ENCODE data around the gene IQGAP2.
"Not testable (repeated sequence)": the region's sequence is repeated elsewhere in the genome, so short reads cannot be mapped to it uniquely, and the experiment has no call there.

The IQGAP2 gene

DNA sequence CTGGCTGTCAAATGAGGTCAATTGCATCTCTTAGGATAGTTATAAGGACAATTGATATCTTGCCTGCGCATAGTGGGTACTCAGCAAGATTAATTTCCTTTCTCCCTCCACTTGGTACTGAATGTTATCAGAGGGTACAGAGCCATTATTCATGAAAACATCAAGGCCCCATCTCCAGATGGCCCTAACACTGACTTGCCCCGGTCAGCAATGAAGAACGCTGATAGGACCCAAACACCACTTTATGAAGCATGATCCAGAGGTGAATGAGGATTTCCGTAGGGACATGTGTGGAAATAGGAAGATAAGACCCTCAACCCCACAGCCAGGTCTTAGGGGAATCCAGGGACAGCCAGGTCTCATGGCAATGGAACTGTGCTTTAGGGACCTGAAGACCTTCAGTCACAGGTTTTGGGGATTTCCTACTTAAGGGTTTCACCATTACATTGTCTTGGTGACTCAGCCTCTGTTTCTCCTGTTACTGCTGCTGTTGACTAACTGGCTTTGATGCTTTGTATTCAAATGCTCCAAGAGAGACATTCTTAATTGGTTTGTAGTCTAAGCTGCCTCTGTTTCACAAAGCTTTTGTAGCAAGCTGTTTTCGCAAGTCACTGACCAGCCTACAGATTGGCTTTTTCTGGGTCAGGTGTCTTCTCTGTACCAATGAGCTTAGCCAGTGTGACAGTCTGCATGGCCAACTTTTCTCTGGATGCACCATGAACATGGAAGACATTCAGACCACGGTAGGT lies 35.3 kb upstream of the IQGAP2 start:
- Histone ChIP-seq H3K4me1 (ENCODE audit: control insufficient read depth, low read length) (peaks cover 63% of the 10 kb centered on the region), H3K4me2 (ENCODE audit: low read length) (no peak overlapping the region), H3F3A (ENCODE audit: control insufficient read depth, insufficient read depth) (no peaks in the 10 kb centered on the region), H3K79me2 (ENCODE audit: control insufficient read depth, low read length) (no peaks in the 10 kb centered on the region), H4K20me1 (ENCODE audit: control insufficient read depth, insufficient read depth, low read depth, low read length) (no peaks in the 10 kb centered on the region), H3K27ac (ENCODE audit: low read depth, low read length) (no peak overlapping the region), H3K9me2 (replicated peaks; ENCODE audit: control insufficient read depth, low read length) (no peaks in the 10 kb centered on the region), H3K4me3 (ENCODE audit: low read length) (no peak overlapping the region), H3K27me3 (ENCODE audit: control insufficient read depth, low read length) (no peaks in the 10 kb centered on the region), H3K36me3 (ENCODE audit: control insufficient read depth, low read length) (no peaks in the 10 kb centered on the region), H3K9me3 (ENCODE audit: control insufficient read depth, insufficient read depth, low read length) (no peaks in the 10 kb centered on the region)
- TF ChIP-seq EZH2phosphoT487 (IDR thresholded peaks at IDR 0.05; ENCODE audit: borderline replicate concordance, low read length) = no peak
- TF ChIP-seq, protein P1, sequence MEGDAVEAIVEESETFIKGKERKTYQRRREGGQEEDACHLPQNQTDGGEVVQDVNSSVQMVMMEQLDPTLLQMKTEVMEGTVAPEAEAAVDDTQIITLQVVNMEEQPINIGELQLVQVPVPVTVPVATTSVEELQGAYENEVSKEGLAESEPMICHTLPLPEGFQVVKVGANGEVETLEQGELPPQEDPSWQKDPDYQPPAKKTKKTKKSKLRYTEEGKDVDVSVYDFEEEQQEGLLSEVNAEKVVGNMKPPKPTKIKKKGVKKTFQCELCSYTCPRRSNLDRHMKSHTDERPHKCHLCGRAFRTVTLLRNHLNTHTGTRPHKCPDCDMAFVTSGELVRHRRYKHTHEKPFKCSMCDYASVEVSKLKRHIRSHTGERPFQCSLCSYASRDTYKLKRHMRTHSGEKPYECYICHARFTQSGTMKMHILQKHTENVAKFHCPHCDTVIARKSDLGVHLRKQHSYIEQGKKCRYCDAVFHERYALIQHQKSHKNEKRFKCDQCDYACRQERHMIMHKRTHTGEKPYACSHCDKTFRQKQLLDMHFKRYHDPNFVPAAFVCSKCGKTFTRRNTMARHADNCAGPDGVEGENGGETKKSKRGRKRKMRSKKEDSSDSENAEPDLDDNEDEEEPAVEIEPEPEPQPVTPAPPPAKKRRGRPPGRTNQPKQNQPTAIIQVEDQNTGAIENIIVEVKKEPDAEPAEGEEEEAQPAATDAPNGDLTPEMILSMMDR (IDR thresholded peaks at IDR 0.05; ENCODE audit: low read depth, low read length, poor library complexity, severe bottlenecking) = no peak

DNA sequence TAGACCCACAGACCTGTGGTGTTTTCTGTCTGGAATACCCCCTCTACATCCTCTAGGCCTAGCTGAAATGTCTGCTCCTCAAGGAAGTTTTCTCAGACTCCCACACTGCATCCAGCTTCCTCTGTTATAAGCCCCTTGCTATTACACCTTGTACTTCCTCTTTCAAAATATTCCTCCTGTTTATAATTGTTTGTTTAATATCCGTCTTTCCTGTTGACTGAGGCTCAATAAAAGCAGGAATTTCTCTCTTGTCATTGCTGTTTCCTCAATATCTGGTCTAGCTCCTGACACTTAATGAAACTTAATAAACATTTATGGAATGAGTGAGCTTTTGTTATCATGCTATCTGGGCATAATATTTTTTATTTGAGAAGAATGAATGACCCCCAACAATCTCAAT lies 34.1 kb upstream of the IQGAP2 start:
- no peaks in the 10 kb centered on the region for H3F3A ChIP-seq (ENCODE audit: control insufficient read depth, insufficient read depth)
- H3K27me3 ChIP-seq (ENCODE audit: control insufficient read depth, low read length) = no peaks in the 10 kb centered on the region
- H3K4me2 ChIP-seq (ENCODE audit: low read length) = no peak overlapping the region
- H3K79me2 ChIP-seq (ENCODE audit: control insufficient read depth, low read length) = no peaks in the 10 kb centered on the region
- no peak for TF ChIP-seq EZH2phosphoT487 (IDR thresholded peaks at IDR 0.05; ENCODE audit: borderline replicate concordance, low read length)
- TF ChIP-seq, protein P1 (IDR thresholded peaks at IDR 0.05; ENCODE audit: low read depth, low read length, poor library complexity, severe bottlenecking) = no peak
- H3K36me3 ChIP-seq (ENCODE audit: control insufficient read depth, low read length) = no peaks in the 10 kb centered on the region
- no peaks in the 10 kb centered on the region for H4K20me1 ChIP-seq (ENCODE audit: control insufficient read depth, insufficient read depth, low read depth, low read length)
- H3K9me2 ChIP-seq (replicated peaks; ENCODE audit: control insufficient read depth, low read length) = no peaks in the 10 kb centered on the region
- peaks cover 68% of the 10 kb centered on the region for H3K4me1 ChIP-seq (ENCODE audit: control insufficient read depth, low read length)
- H3K27ac ChIP-seq (ENCODE audit: low read depth, low read length) = no peak overlapping the region
- no peak overlapping the region for H3K4me3 ChIP-seq (ENCODE audit: low read length)
- no peaks in the 10 kb centered on the region for H3K9me3 ChIP-seq (ENCODE audit: control insufficient read depth, insufficient read depth, low read length)

DNA sequence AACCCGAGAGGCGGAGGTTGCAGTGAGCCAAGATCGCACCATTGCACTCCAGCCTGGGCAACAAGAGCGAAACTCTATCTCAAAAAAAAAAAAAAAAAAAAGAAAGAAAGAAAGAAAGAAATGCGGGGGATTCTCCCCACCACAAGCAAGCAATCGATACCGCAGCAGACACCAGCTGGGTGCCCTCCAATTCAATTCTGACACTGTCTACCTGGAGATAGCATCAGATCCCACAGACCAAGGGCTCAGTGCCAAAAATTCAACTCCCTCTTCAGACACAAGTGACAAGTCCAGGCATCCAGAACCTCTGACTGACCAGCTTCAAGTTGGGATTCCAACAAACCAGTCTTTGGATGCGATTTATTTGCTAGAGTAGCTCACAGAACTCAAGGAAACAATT lies 33.4 kb upstream of the IQGAP2 start:
- H3K9me2 ChIP-seq (replicated peaks; ENCODE audit: control insufficient read depth, low read length); H4K20me1 ChIP-seq (ENCODE audit: control insufficient read depth, insufficient read depth, low read depth, low read length); H3K9me3 ChIP-seq (ENCODE audit: control insufficient read depth, insufficient read depth, low read length); H3K36me3 ChIP-seq (ENCODE audit: control insufficient read depth, low read length); H3K4me3 ChIP-seq (ENCODE audit: low read length); H3K79me2 ChIP-seq (ENCODE audit: control insufficient read depth, low read length); H3K27me3 ChIP-seq (ENCODE audit: control insufficient read depth, low read length); H3K4me2 ChIP-seq (ENCODE audit: low read length); H3F3A ChIP-seq (ENCODE audit: control insufficient read depth, insufficient read depth); H3K27ac ChIP-seq (ENCODE audit: low read depth, low read length): not testable (repeated sequence)
- H3K4me1 ChIP-seq (ENCODE audit: control insufficient read depth, low read length) = peaks cover 70% of the 10 kb centered on the region

DNA sequence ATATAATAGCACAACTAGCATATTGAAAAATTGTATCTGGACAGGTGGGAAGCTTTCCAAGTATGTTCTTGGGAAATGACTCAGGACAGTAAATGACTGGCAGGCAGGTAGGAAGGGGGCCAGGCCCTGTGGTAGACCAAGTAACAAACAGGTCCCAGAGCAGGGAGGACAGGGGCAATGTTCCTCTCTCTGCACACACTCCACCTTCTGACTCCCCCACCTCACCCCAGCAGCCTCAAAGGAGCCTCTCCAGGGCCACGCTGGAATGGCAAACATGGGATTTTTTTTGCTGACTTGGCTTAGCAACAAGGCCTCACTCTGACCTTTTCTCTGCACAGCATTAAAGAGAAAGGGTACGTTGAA lies 31.1 kb upstream of the IQGAP2 start:
- TF ChIP-seq, protein P1 (IDR thresholded peaks at IDR 0.05; ENCODE audit: low read depth, low read length, poor library complexity, severe bottlenecking) = no peak
- no peak for TF ChIP-seq EZH2phosphoT487 (IDR thresholded peaks at IDR 0.05; ENCODE audit: borderline replicate concordance, low read length)
- H3K79me2 ChIP-seq (ENCODE audit: control insufficient read depth, low read length) = no peaks in the 10 kb centered on the region
- H3K4me1 ChIP-seq (ENCODE audit: control insufficient read depth, low read length) = peaks cover 69% of the 10 kb centered on the region
- H3K36me3 ChIP-seq (ENCODE audit: control insufficient read depth, low read length) = no peaks in the 10 kb centered on the region
- H3K4me2 ChIP-seq (ENCODE audit: low read length) = no peak overlapping the region
- H3K27ac ChIP-seq (ENCODE audit: low read depth, low read length) = no peak overlapping the region
- H3F3A ChIP-seq (ENCODE audit: control insufficient read depth, insufficient read depth) = peaks cover 6% of the 10 kb centered on the region
- no peak overlapping the region for H3K4me3 ChIP-seq (ENCODE audit: low read length)
- H4K20me1 ChIP-seq (ENCODE audit: control insufficient read depth, insufficient read depth, low read depth, low read length) = no peaks in the 10 kb centered on the region
- no peaks in the 10 kb centered on the region for H3K27me3 ChIP-seq (ENCODE audit: control insufficient read depth, low read length)
- H3K9me3 ChIP-seq (ENCODE audit: control insufficient read depth, insufficient read depth, low read length) = no peaks in the 10 kb centered on the region
- H3K9me2 ChIP-seq (replicated peaks; ENCODE audit: control insufficient read depth, low read length) = no peaks in the 10 kb centered on the region

Measured in DOHH2 (cell line).